Neural progenitor cell (in vitro differentiated cells): ENCODE data around the gene MAGI3. TPM values are rescaled to one million over a fixed set of nuclear protein-coding genes. Genes with fewer than 3 reads are reported as not detected.

Experiments
- DNase-seq: peaks from one replicate; pipeline ENCODE4 v3.0.0-alpha.2; 2016; ENCODE audit warnings: low spot score
- H2AFZ ChIP-seq: fragments of 200-600 bp; sonication (generic); replicated peaks from 2 replicates; pipeline ENCODE4 v1.6.1; 2016; ENCODE audit warnings: antibody characterized with exemption
- H3F3A ChIP-seq: fragments of 200-600 bp; sonication (generic); 2 replicates; pipeline ENCODE4 v1.6.1; 2016; ENCODE audit warnings: antibody characterized with exemption, low read depth
- H3K27ac ChIP-seq: fragments of 200-600 bp; sonication (generic); 2 replicates; pipeline ENCODE4 v1.5.1; 2016; ENCODE audit warnings: mild to moderate bottlenecking
- H3K27me3 ChIP-seq: fragments of 200-600 bp; sonication (generic); 2 replicates; pipeline ENCODE4 v1.6.1; 2016; ENCODE audit warnings: mild to moderate bottlenecking, moderate library complexity
- H3K36me3 ChIP-seq: fragments of 200-600 bp; sonication (generic); 2 replicates; pipeline ENCODE4 v1.5.1; 2016
- H3K4me1 ChIP-seq: fragments of 200-600 bp; sonication (generic); 2 replicates; pipeline ENCODE4 v1.6.1; 2016; ENCODE audit warnings: mixed run types
- H3K4me2 ChIP-seq: fragments of 200-600 bp; sonication (generic); 2 replicates; pipeline ENCODE4 v1.6.1; 2016
- H3K4me3 ChIP-seq: fragments of 200-600 bp; sonication (generic); 2 replicates; pipeline ENCODE4 v1.5.1; 2016
- H3K79me2 ChIP-seq: fragments of 200-600 bp; sonication (generic); 2 replicates; pipeline ENCODE4 v1.6.1; 2016; ENCODE audit warnings: low read depth
- H3K9ac ChIP-seq: fragments of 200-600 bp; sonication (generic); 2 replicates; pipeline ENCODE4 v1.6.1; 2016
- H3K9me3 ChIP-seq: fragments of 200-600 bp; sonication (generic); 2 replicates; pipeline ENCODE4 v1.5.1; 2016; ENCODE audit warnings: low read depth
- H4K20me1 ChIP-seq: fragments of 200-600 bp; sonication (generic); 2 replicates; pipeline ENCODE4 v1.6.1; 2016; ENCODE audit warnings: low read depth
- H3K27ac Mint-ChIP-seq: 3 replicates; pipeline ENCODE4 v1.8.0; 2021; ENCODE audit warnings: mixed read lengths
- H3K27me3 Mint-ChIP-seq: 2 replicates; pipeline ENCODE4 v1.8.0; 2022; ENCODE audit warnings: low read depth, mild to moderate bottlenecking, inconsistent platforms, moderate library complexity, mixed read lengths; ENCODE audit not compliant: insufficient read depth
- H3K36me3 Mint-ChIP-seq: 3 replicates; pipeline ENCODE4 v1.8.0; 2021; ENCODE audit warnings: mixed read lengths
- H3K4me1 Mint-ChIP-seq: 3 replicates; pipeline ENCODE4 v1.8.0; 2021; ENCODE audit warnings: mixed read lengths
- H3K4me3 Mint-ChIP-seq: 3 replicates; pipeline ENCODE4 v1.8.0; 2021; ENCODE audit warnings: mild to moderate bottlenecking, moderate library complexity, mixed read lengths
- H3K9me3 Mint-ChIP-seq: 3 replicates; pipeline ENCODE4 v1.8.0; 2020; ENCODE audit warnings: mixed read lengths
- EZH2 ChIP-seq: fragments of 200-600 bp; sonication (generic); IDR thresholded peaks from 2 replicates; pipeline ENCODE4 v1.6.1; 2017; ENCODE audit warnings: antibody characterized with exemption, mild to moderate bottlenecking, moderate library complexity
- EZH2phosphoT487 ChIP-seq: fragments of 200-600 bp; sonication (generic); IDR thresholded peaks from 2 replicates; pipeline ENCODE4 v1.6.1; 2017; ENCODE audit warnings: antibody characterized with exemption
- total RNA-seq: library from RNA; depleted of rRNA; stranded (reverse); fragments of >200 nt; gene quantifications from 2 replicates; pipeline ENCODE4 v1.2.3, GENCODE V29; 2015; ENCODE audit warnings: low replicate concordance
- TF ChIP-seq, protein P1 (sequence below): fragments of 200-600 bp; sonication (generic); IDR thresholded peaks from 2 replicates; pipeline ENCODE4 v1.5.1; 2017; ENCODE audit warnings: antibody characterized with exemption, mild to moderate bottlenecking

MAGI3 gene
- total RNA-seq, 1 donor from 2014 or later, result 26.9 TPM

DNA sequence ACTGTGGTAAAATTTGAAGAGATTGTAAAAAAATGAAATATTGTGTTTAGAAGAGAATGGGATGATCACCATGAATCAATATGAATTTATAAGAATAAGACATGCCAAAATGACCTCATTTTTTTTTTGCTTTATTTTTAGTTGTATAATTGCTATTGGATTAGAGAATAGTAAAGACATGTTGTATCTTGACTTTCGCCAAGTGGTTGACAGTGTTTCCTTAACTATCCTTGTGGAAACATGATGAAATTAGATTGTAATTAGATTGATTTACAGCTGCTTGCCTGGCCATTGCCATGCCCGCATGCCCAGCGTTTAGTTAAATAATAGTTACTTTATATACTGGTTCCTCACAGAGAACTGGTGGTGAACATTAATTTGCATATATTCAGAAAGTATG is 154.9 kb downstream of the MAGI3 start:
- no peak overlapping the region for H3K27ac Mint-ChIP-seq
- H4K20me1 ChIP-seq, result no peaks in the 10 kb centered on the region
- H3K27ac ChIP-seq, result no peak overlapping the region
- TF ChIP-seq EZH2, result no peak
- TF ChIP-seq, protein P1, sequence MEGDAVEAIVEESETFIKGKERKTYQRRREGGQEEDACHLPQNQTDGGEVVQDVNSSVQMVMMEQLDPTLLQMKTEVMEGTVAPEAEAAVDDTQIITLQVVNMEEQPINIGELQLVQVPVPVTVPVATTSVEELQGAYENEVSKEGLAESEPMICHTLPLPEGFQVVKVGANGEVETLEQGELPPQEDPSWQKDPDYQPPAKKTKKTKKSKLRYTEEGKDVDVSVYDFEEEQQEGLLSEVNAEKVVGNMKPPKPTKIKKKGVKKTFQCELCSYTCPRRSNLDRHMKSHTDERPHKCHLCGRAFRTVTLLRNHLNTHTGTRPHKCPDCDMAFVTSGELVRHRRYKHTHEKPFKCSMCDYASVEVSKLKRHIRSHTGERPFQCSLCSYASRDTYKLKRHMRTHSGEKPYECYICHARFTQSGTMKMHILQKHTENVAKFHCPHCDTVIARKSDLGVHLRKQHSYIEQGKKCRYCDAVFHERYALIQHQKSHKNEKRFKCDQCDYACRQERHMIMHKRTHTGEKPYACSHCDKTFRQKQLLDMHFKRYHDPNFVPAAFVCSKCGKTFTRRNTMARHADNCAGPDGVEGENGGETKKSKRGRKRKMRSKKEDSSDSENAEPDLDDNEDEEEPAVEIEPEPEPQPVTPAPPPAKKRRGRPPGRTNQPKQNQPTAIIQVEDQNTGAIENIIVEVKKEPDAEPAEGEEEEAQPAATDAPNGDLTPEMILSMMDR, result no peak
- no peak for TF ChIP-seq EZH2phosphoT487
- H3K27me3 Mint-ChIP-seq, result no peaks in the 10 kb centered on the region
- no peak overlapping the region for H2AFZ ChIP-seq
- no peaks in the 10 kb centered on the region for H3K9me3 ChIP-seq
- peaks cover 2% of the 10 kb centered on the region for H3K36me3 Mint-ChIP-seq
- no peaks in the 10 kb centered on the region for H3K27me3 ChIP-seq
- H3F3A ChIP-seq, result no peaks in the 10 kb centered on the region
- no peak for DNase-seq
- no peaks in the 10 kb centered on the region for H3K4me1 ChIP-seq
- peaks cover 5% of the 10 kb centered on the region for H3K79me2 ChIP-seq
- no peak overlapping the region for H3K9ac ChIP-seq
- H3K36me3 ChIP-seq, result no peaks in the 10 kb centered on the region
- H3K9me3 Mint-ChIP-seq, result peaks cover 3% of the 10 kb centered on the region
- no peak overlapping the region for H3K4me3 ChIP-seq
- H3K4me2 ChIP-seq, result no peak overlapping the region
- no peak overlapping the region for H3K4me3 Mint-ChIP-seq
- no peaks in the 10 kb centered on the region for H3K4me1 Mint-ChIP-seq

DNA sequence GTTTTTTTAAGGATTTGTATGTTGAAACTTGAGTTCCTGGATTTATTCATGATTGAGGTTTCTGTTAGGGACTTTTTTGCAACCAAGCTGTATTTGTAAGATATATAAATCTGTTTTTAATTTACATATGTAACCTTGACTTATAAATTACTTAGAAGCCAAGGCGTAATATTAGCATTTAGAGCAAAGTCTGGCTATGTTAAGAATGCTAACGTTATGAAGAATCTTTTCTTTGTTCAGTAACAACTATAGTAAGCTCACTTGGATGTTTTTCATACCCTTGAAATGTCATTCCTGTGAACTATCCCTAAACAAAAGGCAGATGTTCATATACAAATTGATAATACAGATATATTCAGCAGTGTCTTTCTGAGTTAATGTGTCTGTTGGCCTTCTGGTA is 155.3 kb downstream of the MAGI3 start:
- H3K4me1 ChIP-seq, result no peaks in the 10 kb centered on the region
- peaks cover 5% of the 10 kb centered on the region for H3K79me2 ChIP-seq
- no peak overlapping the region for H3K4me3 ChIP-seq
- H3K9ac ChIP-seq, result no peak overlapping the region
- H3K9me3 ChIP-seq, result no peaks in the 10 kb centered on the region
- H3K27ac Mint-ChIP-seq, result no peak overlapping the region
- no peaks in the 10 kb centered on the region for H3K27me3 ChIP-seq
- no peaks in the 10 kb centered on the region for H3K4me1 Mint-ChIP-seq
- H3K27me3 Mint-ChIP-seq, result no peaks in the 10 kb centered on the region
- no peak overlapping the region for H2AFZ ChIP-seq
- no peak overlapping the region for H3K27ac ChIP-seq
- no peaks in the 10 kb centered on the region for H3F3A ChIP-seq
- no peak overlapping the region for H3K4me3 Mint-ChIP-seq
- TF ChIP-seq EZH2 (no peak), EZH2phosphoT487 (no peak)
- H3K36me3 ChIP-seq, result no peaks in the 10 kb centered on the region
- no peaks in the 10 kb centered on the region for H4K20me1 ChIP-seq
- H3K4me2 ChIP-seq, result no peak overlapping the region
- H3K9me3 Mint-ChIP-seq, result peaks cover 3% of the 10 kb centered on the region
- peaks cover 2% of the 10 kb centered on the region for H3K36me3 Mint-ChIP-seq
- DNase-seq, result no peak

DNA sequence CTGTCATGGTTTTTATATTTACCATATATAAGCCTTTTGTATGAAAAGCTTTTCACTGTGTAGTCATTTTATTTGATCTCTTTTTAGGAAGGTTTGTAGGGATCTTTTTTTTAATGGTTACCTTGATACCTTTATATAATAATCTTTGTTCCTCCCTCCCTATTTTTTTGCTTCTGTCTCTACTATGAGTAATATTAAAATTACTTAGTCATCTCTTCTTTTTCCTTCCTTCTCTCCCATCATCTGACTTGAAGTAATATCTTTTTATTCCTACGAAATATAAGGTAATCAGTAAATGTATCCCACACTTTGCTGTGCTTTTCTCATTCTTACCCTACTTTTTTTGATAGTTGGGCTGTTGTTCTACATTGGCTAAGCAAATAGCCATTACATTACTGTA is 161.4 kb downstream of the MAGI3 start:
- no peaks in the 10 kb centered on the region for H3F3A ChIP-seq
- TF ChIP-seq, protein P1, result no peak
- TF ChIP-seq EZH2phosphoT487 (no peak), EZH2 (no peak)
- Mint-ChIP-seq H3K9me3 (peaks cover 10% of the 10 kb centered on the region), H3K36me3 (peaks cover 17% of the 10 kb centered on the region), H3K27ac (no peak overlapping the region), H3K4me3 (no peak overlapping the region), H3K4me1 (no peaks in the 10 kb centered on the region), H3K27me3 (no peaks in the 10 kb centered on the region)
- no peak overlapping the region for H3K27ac ChIP-seq
- no peak overlapping the region for H2AFZ ChIP-seq
- peaks cover 5% of the 10 kb centered on the region for H3K79me2 ChIP-seq
- H3K27me3 ChIP-seq, result no peaks in the 10 kb centered on the region
- DNase-seq, result no peak
- no peak overlapping the region for H3K4me2 ChIP-seq
- no peaks in the 10 kb centered on the region for H3K9me3 ChIP-seq
- no peak overlapping the region for H3K4me3 ChIP-seq
- no peak overlapping the region for H3K9ac ChIP-seq
- no peaks in the 10 kb centered on the region for H3K4me1 ChIP-seq
- H3K36me3 ChIP-seq, result no peaks in the 10 kb centered on the region
- H4K20me1 ChIP-seq, result no peaks in the 10 kb centered on the region

DNA sequence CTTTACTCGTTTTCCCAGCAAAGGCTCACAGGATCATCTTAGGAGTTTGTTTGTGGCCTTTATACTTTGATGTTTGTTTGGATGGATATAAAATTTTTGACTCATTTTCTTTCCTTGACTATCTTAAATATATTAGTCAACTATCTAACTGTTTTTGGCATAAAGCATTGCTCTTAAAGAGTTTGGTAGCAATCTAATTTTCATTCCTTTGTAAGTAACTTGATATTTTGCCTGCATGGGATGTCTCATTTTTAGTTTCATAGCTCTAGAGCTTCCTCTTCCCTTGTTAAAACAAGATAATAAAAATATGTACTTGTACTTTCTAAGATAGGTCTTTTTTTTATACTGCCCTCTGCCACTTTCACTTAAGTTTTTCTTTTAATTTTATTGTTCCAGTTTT is 161.9 kb downstream of the MAGI3 start:
- no peak for DNase-seq
- no peak overlapping the region for H3K27ac Mint-ChIP-seq
- no peaks in the 10 kb centered on the region for H3K4me1 Mint-ChIP-seq
- Histone ChIP-seq H3K36me3 (no peaks in the 10 kb centered on the region), H3K4me3 (no peak overlapping the region), H4K20me1 (no peaks in the 10 kb centered on the region), H3K27ac (no peak overlapping the region), H3K79me2 (peaks cover 2% of the 10 kb centered on the region), H3K9ac (no peak overlapping the region), H3K9me3 (no peaks in the 10 kb centered on the region), H3K4me2 (no peak overlapping the region), H3F3A (no peaks in the 10 kb centered on the region), H3K27me3 (no peaks in the 10 kb centered on the region), H3K4me1 (no peaks in the 10 kb centered on the region), H2AFZ (no peak overlapping the region)
- H3K4me3 Mint-ChIP-seq, result no peak overlapping the region
- TF ChIP-seq EZH2phosphoT487, result no peak
- no peak for TF ChIP-seq EZH2
- TF ChIP-seq, protein P1, result no peak
- H3K36me3 Mint-ChIP-seq, result peaks cover 17% of the 10 kb centered on the region
- H3K27me3 Mint-ChIP-seq, result no peaks in the 10 kb centered on the region
- peaks cover 10% of the 10 kb centered on the region for H3K9me3 Mint-ChIP-seq
